Osteoblast (primary cell): ENCODE measurements around the gene ACTR3C. TPM values are rescaled to one million over a fixed set of nuclear protein-coding genes. Genes with fewer than 3 reads are reported as not detected.

Source experiments
- DNase-seq: peaks from one replicate; pipeline ENCODE4 v3.0.0; 2011; ENCODE audit warnings: low spot score, mixed read lengths; ENCODE audit not compliant: insufficient read length; ENCODE audit errors: missing footprints
- H2AFZ ChIP-seq: 2 replicates; pipeline ENCODE4 v1.6.0; 2011; ENCODE audit warnings: mild to moderate bottlenecking, low read length
- H3K27ac ChIP-seq: 2 replicates; pipeline ENCODE4 v1.5.1; 2011; ENCODE audit warnings: mild to moderate bottlenecking, low read depth, low read length, moderate library complexity
- H3K27me3 ChIP-seq: 2 replicates; pipeline ENCODE4 v1.6.0; 2012; ENCODE audit warnings: mild to moderate bottlenecking, control low read depth, inconsistent platforms, low read length, moderate library complexity; ENCODE audit not compliant: insufficient read depth
- H3K36me3 ChIP-seq: 2 replicates; pipeline ENCODE4 v1.5.1; 2011; ENCODE audit warnings: mild to moderate bottlenecking, low read length, control low read depth, moderate library complexity; ENCODE audit not compliant: insufficient read depth
- H3K4me1 ChIP-seq: 2 replicates; pipeline ENCODE4 v1.5.1; 2011; ENCODE audit warnings: mild to moderate bottlenecking, low read length, control low read depth, moderate library complexity; ENCODE audit not compliant: insufficient read depth
- H3K4me2 ChIP-seq: 2 replicates; pipeline ENCODE4 v1.6.0; 2011; ENCODE audit warnings: mild to moderate bottlenecking, low read length; ENCODE audit not compliant: insufficient read depth
- H3K4me3 ChIP-seq: fragments of 200-600 bp; sonication (generic); 3 replicates; pipeline ENCODE4 v1.5.1; 2012; ENCODE audit warnings: mild to moderate bottlenecking, low read length, inconsistent platforms; ENCODE audit not compliant: insufficient read depth
- H3K79me2 ChIP-seq: 2 replicates; pipeline ENCODE4 v1.6.0; 2012; ENCODE audit warnings: mild to moderate bottlenecking, low read length, control low read depth, inconsistent platforms; ENCODE audit not compliant: insufficient read depth
- H3K9me3 ChIP-seq: 2 replicates; pipeline ENCODE4 v1.5.1; 2011; ENCODE audit warnings: low read depth, low read length, control low read depth
- H4K20me1 ChIP-seq: 2 replicates; pipeline ENCODE4 v1.6.0; 2012; ENCODE audit warnings: mild to moderate bottlenecking, low read length, control low read depth; ENCODE audit not compliant: insufficient read depth
- CTCF ChIP-seq: IDR thresholded peaks from 2 replicates; pipeline ENCODE4 v1.5.1; 2011; ENCODE audit warnings: mild to moderate bottlenecking, low read depth, low read length, moderate library complexity; ENCODE audit errors: extremely low read depth
- total RNA-seq: library from RNA; depleted of rRNA; stranded (reverse); fragments of >200 nt; gene quantifications from 2 replicates; pipeline ENCODE4 v1.2.3, GENCODE V29; 2012

Gene ACTR3C
- total RNA-seq, 1 donor: 1.8 TPM

DNA sequence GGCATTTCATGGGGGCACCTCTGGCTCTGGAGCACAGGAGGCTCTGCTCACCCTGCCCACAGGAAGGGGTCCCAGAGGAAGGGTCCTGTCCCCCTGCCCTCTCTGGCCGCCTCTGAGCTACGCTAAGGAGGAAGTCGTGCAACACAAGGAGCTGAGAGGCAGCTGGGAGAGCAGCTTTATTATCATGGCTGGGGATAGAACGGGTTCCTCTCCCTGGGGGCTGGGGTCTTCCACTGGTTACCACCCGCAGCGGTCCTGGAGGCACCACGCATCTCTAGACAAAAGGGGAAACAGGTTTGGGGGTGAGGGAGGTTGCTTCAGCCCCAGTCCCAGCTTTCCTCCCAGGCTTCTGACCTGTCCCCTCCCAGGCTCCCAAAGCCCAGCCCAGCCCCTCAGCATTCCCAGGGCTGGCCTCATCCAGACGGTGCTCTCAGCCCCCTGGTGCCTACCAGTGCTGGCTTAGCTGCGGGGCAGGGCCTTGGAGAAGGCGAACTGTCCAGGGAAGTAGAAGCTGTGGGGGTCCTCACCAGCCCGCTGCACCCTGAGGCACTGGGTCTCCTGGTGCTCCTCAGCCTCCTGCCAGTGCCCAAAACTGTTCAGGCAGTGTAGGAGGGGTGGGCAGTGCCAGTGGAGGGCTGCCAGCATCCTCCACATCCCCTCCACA, 15.0 kb upstream of the ACTR3C start:
- Histone ChIP-seq H2AFZ (no peak overlapping the region), H3K4me3 (no peak overlapping the region), H3K4me1 (no peaks in the 10 kb centered on the region), H3K27me3 (peaks cover 30% of the 10 kb centered on the region), H3K9me3 (no peaks in the 10 kb centered on the region), H4K20me1 (no peaks in the 10 kb centered on the region), H3K27ac (no peak overlapping the region), H3K4me2 (no peak overlapping the region), H3K79me2 (no peaks in the 10 kb centered on the region), H3K36me3 (no peaks in the 10 kb centered on the region)
- no peak for DNase-seq
- TF ChIP-seq CTCF: no peak

- H3K4me3 ChIP-seq: no peak overlapping the region
- no peaks in the 10 kb centered on the region for H3K36me3 ChIP-seq
- no peaks in the 10 kb centered on the region for H3K9me3 ChIP-seq
- no peak for TF ChIP-seq CTCF
- peak; percentile 61 for DNase-seq
- H2AFZ ChIP-seq: no peak overlapping the region
- H3K4me1 ChIP-seq: no peaks in the 10 kb centered on the region
- H3K4me2 ChIP-seq: no peak overlapping the region
- no peaks in the 10 kb centered on the region for H3K79me2 ChIP-seq
- no peak overlapping the region for H3K27ac ChIP-seq
- peaks cover 24% of the 10 kb centered on the region for H3K27me3 ChIP-seq
- H4K20me1 ChIP-seq: no peaks in the 10 kb centered on the region
Observed at GRCh38 chr7:150337659-150338081, 14.3 kb upstream of the ACTR3C start.

DNA sequence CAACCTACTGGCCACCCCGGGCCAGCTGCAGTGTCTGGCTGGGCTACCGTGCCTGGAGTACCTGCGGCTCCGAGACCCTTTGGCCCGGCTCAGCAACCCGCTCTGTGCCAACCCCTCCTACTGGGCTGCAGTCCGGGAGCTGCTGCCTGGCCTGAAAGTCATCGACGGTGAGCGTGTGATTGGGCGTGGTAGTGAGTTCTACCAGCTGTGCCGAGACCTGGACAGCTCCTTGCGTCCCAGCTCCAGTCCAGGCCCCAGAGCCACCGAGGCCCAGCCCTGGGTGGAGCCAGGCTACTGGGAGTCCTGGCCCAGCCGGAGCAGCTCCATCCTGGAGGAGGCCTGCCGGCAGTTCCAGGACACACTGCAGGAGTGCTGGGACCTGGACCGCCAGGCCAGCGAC, 13.8 kb upstream of the ACTR3C start:
- H3K4me2 ChIP-seq: no peak overlapping the region
- H3K27ac ChIP-seq: no peak overlapping the region
- H3K27me3 ChIP-seq: peaks cover 19% of the 10 kb centered on the region
- DNase-seq: peak; percentile 50
- TF ChIP-seq CTCF: no peak
- H4K20me1 ChIP-seq: no peaks in the 10 kb centered on the region
- H3K9me3 ChIP-seq: no peaks in the 10 kb centered on the region
- H3K4me3 ChIP-seq: no peak overlapping the region
- H3K79me2 ChIP-seq: no peaks in the 10 kb centered on the region
- no peaks in the 10 kb centered on the region for H3K36me3 ChIP-seq
- no peak overlapping the region for H2AFZ ChIP-seq
- H3K4me1 ChIP-seq: no peaks in the 10 kb centered on the region

GRCh38 chr7:150336746-150337145, 13.4 kb upstream of the ACTR3C start:
- H3K4me3 ChIP-seq: no peak overlapping the region
- H3K27ac ChIP-seq: no peak overlapping the region

More at GRCh38 chr7:150336746-150337145, 13.4 kb upstream of the ACTR3C start:
- no peak for DNase-seq
- no peak overlapping the region for H2AFZ ChIP-seq
- no peak overlapping the region for H3K4me2 ChIP-seq
- H3K9me3 ChIP-seq: no peaks in the 10 kb centered on the region
- H3K4me1 ChIP-seq: no peaks in the 10 kb centered on the region
- no peaks in the 10 kb centered on the region for H3K36me3 ChIP-seq
- no peak for TF ChIP-seq CTCF
- no peaks in the 10 kb centered on the region for H3K79me2 ChIP-seq
- peaks cover 14% of the 10 kb centered on the region for H3K27me3 ChIP-seq
- no peaks in the 10 kb centered on the region for H4K20me1 ChIP-seq
